A673 (cell line): ENCODE results near the gene MC3R. TPM values are rescaled to one million over a fixed set of nuclear protein-coding genes. Genes with fewer than 3 reads are reported as not detected.
"Not testable (repeated sequence)": the region's sequence is repeated elsewhere in the genome, so short reads cannot be mapped to it uniquely, and the experiment has no call there.

Experiments used
- BruUV-seq: library from RNA; stranded (reverse); fragments of 400-500 nt; replicated peaks from 2 replicates; lab custom pipeline; 2021; lab: Mats Ljungman, UMichigan
- CTCF ChIA-PET: fragments of 300-600 bp; sonication (Branson Sonifier 250); formaldehyde crosslinking; loops from one replicate; lab custom pipeline; 2022; ENCODE audit warnings: antibody characterized with exemption; lab: Charles Lee
- POLR2A ChIA-PET: fragments of 300-600 bp; sonication (Branson Sonifier 250); formaldehyde crosslinking; loops from one replicate; lab custom pipeline; 2022; ENCODE audit warnings: antibody characterized with exemption; ENCODE audit not compliant: low non-redundant PET; lab: Charles Lee
- DNase-seq: peaks from one replicate; pipeline ENCODE4 v3.0.0-alpha.2; 2015; ENCODE audit warnings: low spot score
- H3K27ac ChIP-seq: fragments of 200-600 bp; sonication (generic); 2 replicates; pipeline ENCODE4 v1.5.1; 2016; ENCODE audit warnings: mixed run types, low read depth, mild to moderate bottlenecking, mixed read lengths, antibody characterized with exemption, low read length; ENCODE audit not compliant: poor library complexity, severe bottlenecking
- H3K27me3 ChIP-seq: fragments of 200-600 bp; sonication (generic); replicated peaks from 2 replicates; pipeline ENCODE4 v1.6.1; 2017; ENCODE audit warnings: mixed run types, low read depth, mild to moderate bottlenecking, mixed read lengths, antibody characterized with exemption, low read length; ENCODE audit not compliant: insufficient read depth, poor library complexity
- H3K36me3 ChIP-seq: fragments of 200-600 bp; sonication (generic); 2 replicates; pipeline ENCODE4 v1.6.1; 2016; ENCODE audit warnings: mixed run types, mild to moderate bottlenecking, mixed read lengths, antibody characterized with exemption, low read length; ENCODE audit not compliant: insufficient read depth, poor library complexity, severe bottlenecking
- H3K4me1 ChIP-seq: fragments of 200-600 bp; sonication (generic); 2 replicates; pipeline ENCODE4 v1.6.1; 2017; ENCODE audit warnings: mixed run types, mild to moderate bottlenecking, mixed read lengths, antibody characterized with exemption, low read length; ENCODE audit not compliant: insufficient read depth, poor library complexity, severe bottlenecking
- H3K4me3 ChIP-seq: fragments of 200-600 bp; sonication (generic); 2 replicates; pipeline ENCODE4 v1.5.1; 2016; ENCODE audit warnings: low read depth, mixed run types, mild to moderate bottlenecking, mixed read lengths, low read length; ENCODE audit not compliant: poor library complexity, severe bottlenecking
- H3K9me3 ChIP-seq: fragments of 200-600 bp; sonication (generic); 2 replicates; pipeline ENCODE4 v1.6.1; 2016; ENCODE audit warnings: mixed run types, low read depth, mild to moderate bottlenecking, mixed read lengths, antibody characterized with exemption, low read length; ENCODE audit not compliant: poor library complexity, severe bottlenecking
- CTCF ChIP-seq: fragments of 300-800, 200-600 bp; sonication (generic); conservative IDR thresholded peaks from 2 replicates; pipeline ENCODE4 v1.5.1; 2017; ENCODE audit warnings: low read depth, mild to moderate bottlenecking, antibody characterized with exemption, low read length, moderate library complexity, mixed read lengths
- EZH2 ChIP-seq: fragments of 200-600 bp; sonication (generic); IDR thresholded peaks from 2 replicates; pipeline ENCODE4 v1.6.1; 2017; ENCODE audit warnings: borderline replicate concordance, low read depth, mild to moderate bottlenecking, mixed read lengths, antibody characterized with exemption, low read length; ENCODE audit not compliant: poor library complexity, severe bottlenecking
- intact Hi-C: fragments of 100-400 bp; cut with micrococcal nuclease; formaldehyde crosslinking; loops from one replicate; pipeline ENCODE4 v1.10.0; 2022; ENCODE audit not compliant: unreplicated experiment
- total RNA-seq: library from RNA; stranded (reverse); gene quantifications from 2 replicates; pipeline ENCODE4 v1.2.3, GENCODE V29; 2021

Gene MC3R
- total RNA-seq, 1 experiment from 2014 or later, result not detected

GRCh38 chr20:56215115-56215514, 33.4 kb upstream of the MC3R start:
- no peaks in the 10 kb centered on the region for H3K27me3 ChIP-seq
- BruUV-seq, result no TSS peak
- no peak overlapping the region for H3K27ac ChIP-seq
- no peaks in the 10 kb centered on the region for H3K36me3 ChIP-seq
- DNase-seq, result no peak
- ChIA-PET CTCF (no interaction called here), POLR2A (no interaction called here)
- TF ChIP-seq EZH2, result no peak
- no peak for TF ChIP-seq CTCF
- H3K9me3 ChIP-seq, result no peaks in the 10 kb centered on the region
- intact Hi-C loops, result loop anchor here (1.0 kb wide), 1 partner anchor 33 kb away; no protein-coding TSS in a partner anchor
- no peak overlapping the region for H3K4me3 ChIP-seq
- no peaks in the 10 kb centered on the region for H3K4me1 ChIP-seq

- H3K4me1 ChIP-seq, result no peaks in the 10 kb centered on the region
- intact Hi-C loops, result no loop called here
- peak; percentile 8 for DNase-seq
- no peaks in the 10 kb centered on the region for H3K9me3 ChIP-seq
- no peak overlapping the region for H3K27ac ChIP-seq
- CTCF ChIA-PET, result no interaction called here
- no TSS peak for BruUV-seq
- H3K27me3 ChIP-seq, result no peaks in the 10 kb centered on the region
- TF ChIP-seq CTCF, result no peak
- no peak for TF ChIP-seq EZH2
- no peak overlapping the region for H3K4me3 ChIP-seq
- POLR2A ChIA-PET, result no interaction called here
- H3K36me3 ChIP-seq, result no peaks in the 10 kb centered on the region
Observed at GRCh38 chr20:56217829-56218228, 30.7 kb upstream of the MC3R start.

GRCh38 chr20:56221186-56221585, 27.3 kb upstream of the MC3R start:
- H3K4me3 ChIP-seq, H3K36me3 ChIP-seq, BruUV-seq, POLR2A ChIA-PET, CTCF ChIA-PET, H3K4me1 ChIP-seq, H3K27ac ChIP-seq, H3K9me3 ChIP-seq, intact Hi-C loops, H3K27me3 ChIP-seq, DNase-seq: not testable (repeated sequence)

GRCh38 chr20:56222201-56222600, 26.3 kb upstream of the MC3R start:
- CTCF ChIA-PET, result no interaction called here

More at GRCh38 chr20:56222201-56222600, 26.3 kb upstream of the MC3R start:
- intact Hi-C loops, result no loop called here
- TF ChIP-seq CTCF, result no peak
- no peak for TF ChIP-seq EZH2
- no peaks in the 10 kb centered on the region for H3K9me3 ChIP-seq
- no peaks in the 10 kb centered on the region for H3K4me1 ChIP-seq
- no peak overlapping the region for H3K27ac ChIP-seq
- DNase-seq, result no peak
- POLR2A ChIA-PET, result no interaction called here
- H3K4me3 ChIP-seq, result no peak overlapping the region
- BruUV-seq, result no TSS peak
- H3K36me3 ChIP-seq, result no peaks in the 10 kb centered on the region
- H3K27me3 ChIP-seq, result no peaks in the 10 kb centered on the region
